ENCODE data around the gene PLA2G3. TPM values are rescaled to one million over a fixed set of nuclear protein-coding genes. Genes with fewer than 3 reads are reported as not detected.
"Not testable (repeated sequence)": the region's sequence is repeated elsewhere in the genome, so short reads cannot be mapped to it uniquely, and the experiment has no call there.

PLA2G3 gene
- polyA plus RNA-seq, 1 donor: not detected

- DNase-seq (ENCODE audit: low read depth): no peak
These were observed 15.4 kb downstream of the PLA2G3 start for GRCh38 chr22:31124811-31125465.

DNA sequence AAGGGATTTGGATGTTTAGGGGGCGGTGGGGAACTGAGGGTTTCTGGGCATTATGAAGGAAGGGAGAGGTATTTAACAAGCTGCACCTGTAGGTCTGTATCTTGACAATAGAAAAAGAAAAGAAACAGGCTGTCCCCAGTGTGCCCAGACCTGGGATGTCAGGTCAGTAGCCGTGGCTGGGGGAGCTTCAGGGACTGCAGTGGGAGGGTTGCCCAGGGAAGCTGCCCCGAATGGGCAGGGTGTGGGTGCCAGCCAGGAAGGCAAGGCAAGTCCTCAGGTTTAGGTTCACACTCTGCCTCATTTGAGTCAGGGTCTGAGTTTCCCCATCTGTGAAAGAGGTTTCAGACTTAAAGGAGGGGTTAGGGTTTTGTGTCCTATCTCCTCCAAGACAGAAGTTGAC, 16.0 kb downstream of the PLA2G3 start:
- no peak for DNase-seq (ENCODE audit: low read depth)

GRCh38 chr22:31123292-31123602, 17.1 kb downstream of the PLA2G3 start:
- DNase-seq (ENCODE audit: low read depth): no peak

- no peak for DNase-seq (ENCODE audit: low read depth)
These were observed 17.6 kb downstream of the PLA2G3 start, which contains the start of gene INPP5J for GRCh38 chr22:31122532-31123291. Gene INPP5J (plus strand): TSS chr22:31122966. CDS start chr22:31123015, 49 bp downstream.

DNA sequence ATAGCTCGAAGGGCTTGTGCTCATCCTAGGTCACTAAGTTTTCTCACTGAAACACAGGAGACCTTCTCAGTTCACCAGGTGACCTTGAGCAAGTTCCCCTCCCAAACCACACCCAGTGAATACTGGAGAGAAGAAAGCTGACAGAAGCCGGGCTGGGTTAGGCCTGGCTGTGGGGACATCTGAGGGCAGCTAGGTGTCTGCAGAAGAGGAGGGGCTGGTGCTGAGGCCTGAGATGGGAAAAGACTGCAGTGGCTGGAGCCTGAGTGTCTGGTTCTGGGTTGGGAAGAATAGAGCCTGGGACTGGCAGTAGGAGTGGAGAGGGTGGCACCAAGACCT, 18.1 kb downstream of the PLA2G3 start:
- no peak for DNase-seq (ENCODE audit: low read depth)

GRCh38 chr22:31121403-31121802, 18.9 kb downstream of the PLA2G3 start:
- no peak for DNase-seq (ENCODE audit: low read depth)

DNA sequence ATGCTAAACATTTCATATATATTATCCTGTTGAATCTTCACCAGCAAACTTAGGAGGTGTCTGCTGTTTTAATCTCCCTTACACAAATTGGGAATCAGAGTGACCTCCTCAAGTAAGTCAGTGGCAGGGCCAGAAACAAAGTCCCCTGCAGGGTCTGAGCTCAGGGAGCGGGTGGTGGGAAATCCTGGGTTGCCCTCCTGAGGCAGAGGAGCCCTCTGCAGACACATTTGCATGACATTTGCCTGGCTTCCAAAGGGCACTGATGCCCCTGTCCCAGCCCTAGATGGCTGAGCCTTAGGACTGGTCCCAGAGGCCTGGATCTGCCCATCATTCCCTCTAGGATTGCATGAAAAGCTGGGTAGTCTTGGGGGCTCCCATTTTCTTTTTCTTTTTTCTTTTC, 19.7 kb downstream of the PLA2G3 start:
- no peak for DNase-seq (ENCODE audit: low read depth)

GRCh38 chr22:31120230-31120629, 20.1 kb downstream of the PLA2G3 start:
- DNase-seq (ENCODE audit: low read depth): no peak

- DNase-seq (ENCODE audit: low read depth): no peak
These were observed 21.1 kb downstream of the PLA2G3 start for GRCh38 chr22:31119026-31119717.

DNA sequence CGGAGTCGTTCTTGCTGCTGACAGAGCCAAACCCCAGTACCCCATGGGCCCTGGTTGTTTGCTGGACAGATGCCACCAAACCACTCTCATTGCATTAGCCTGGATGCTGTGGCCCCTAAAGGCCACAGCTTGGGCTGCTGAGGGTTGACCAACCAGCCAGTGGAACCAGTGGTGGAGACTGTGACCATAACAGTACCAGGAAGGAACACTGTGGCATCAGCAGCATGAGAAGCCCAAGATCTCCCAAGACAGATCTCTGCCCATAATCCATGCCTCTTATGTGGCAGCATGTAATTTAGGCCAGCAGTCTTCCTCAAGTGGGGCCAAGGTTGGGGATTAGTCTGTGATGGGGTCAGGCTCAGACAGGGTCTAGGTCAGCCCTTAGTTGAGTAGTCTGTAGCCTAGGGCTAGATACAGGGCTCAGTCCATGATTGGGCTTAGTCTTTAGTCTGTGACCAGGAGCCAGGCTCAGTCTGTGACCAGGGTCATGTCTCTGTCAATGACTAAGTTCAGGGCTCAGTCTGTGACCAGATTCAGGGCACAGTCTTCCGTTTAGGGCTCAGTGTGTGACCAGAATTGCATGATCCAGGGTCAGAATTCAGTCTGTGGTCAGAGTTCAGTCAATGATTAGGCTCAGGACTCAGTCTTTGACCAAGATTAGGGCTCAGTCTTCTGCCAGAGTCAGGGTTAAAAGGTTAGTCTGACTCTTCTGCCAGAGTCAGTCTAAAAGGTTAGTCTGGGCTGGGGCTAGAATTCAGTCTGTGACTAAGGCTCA, 22.1 kb downstream of the PLA2G3 start:
- no peak for DNase-seq (ENCODE audit: low read depth)

- not testable (repeated sequence) for DNase-seq (ENCODE audit: low read depth)
These were observed 27.7 kb downstream of the PLA2G3 start for GRCh38 chr22:31112547-31113091.

DNA sequence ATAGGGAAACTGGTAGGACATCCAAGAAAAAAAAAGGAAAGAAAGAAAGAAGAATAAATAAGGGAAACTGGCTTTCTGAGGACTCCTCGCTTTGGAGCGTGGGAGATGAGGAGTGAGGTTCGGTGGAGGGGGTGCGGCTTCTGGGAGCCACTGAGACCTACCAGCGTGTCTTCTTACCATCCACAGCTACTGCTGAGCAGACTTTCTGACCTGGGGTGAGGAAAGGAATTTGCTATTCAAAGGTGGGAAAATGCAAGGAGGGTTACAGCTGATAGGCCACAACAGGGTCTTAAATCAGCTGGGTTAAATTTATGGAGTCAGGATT, 32.5 kb downstream of the PLA2G3 start:
- DNase-seq (ENCODE audit: low read depth): no peak

- DNase-seq (ENCODE audit: low read depth): peak; percentile 84
These were observed 33.0 kb downstream of the PLA2G3 start, which contains the start of gene SELENOM for GRCh38 chr22:31107178-31107893. Gene SELENOM (minus strand): TSS chr22:31107568. CDS start chr22:31107505, 63 bp downstream.

- no peak for DNase-seq (ENCODE audit: low read depth)
These were observed 33.6 kb downstream of the PLA2G3 start for GRCh38 chr22:31106731-31107177.

GRCh38 chr22:31106001-31106571, 34.2 kb downstream of the PLA2G3 start:
- no peak for DNase-seq (ENCODE audit: low read depth)

DNA sequence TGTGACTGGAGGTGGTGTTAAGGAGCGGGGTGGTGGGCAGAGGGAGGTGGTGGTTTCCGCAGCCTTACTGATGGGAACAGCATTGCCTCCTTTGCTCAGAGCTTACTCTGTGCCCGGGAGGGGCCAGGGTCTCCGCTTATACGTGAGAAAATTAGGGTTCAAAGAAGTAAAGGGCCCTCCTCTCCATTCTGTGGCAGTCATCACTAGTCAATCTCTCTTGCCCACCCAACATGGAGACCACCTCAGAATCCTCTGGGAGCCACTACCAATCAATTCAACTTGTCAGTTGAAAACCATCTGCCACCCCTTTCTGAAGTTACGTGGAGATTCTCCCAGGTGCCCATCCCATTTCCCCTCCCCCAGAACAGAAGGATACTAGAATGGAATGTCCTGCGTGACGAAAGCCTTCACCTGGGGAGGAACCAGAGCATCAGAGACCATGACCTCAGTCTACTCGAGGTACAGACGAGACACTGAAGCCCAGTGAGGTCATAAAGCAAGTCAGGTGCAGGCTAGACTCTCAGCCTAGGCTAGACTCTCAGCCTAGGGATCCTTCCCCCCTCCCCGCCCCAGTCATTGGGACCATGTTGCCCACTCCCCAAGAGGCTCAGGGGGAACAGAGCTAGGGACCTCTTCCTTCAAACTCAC, 34.9 kb downstream of the PLA2G3 start:
- no peak for DNase-seq (ENCODE audit: low read depth)

DNA sequence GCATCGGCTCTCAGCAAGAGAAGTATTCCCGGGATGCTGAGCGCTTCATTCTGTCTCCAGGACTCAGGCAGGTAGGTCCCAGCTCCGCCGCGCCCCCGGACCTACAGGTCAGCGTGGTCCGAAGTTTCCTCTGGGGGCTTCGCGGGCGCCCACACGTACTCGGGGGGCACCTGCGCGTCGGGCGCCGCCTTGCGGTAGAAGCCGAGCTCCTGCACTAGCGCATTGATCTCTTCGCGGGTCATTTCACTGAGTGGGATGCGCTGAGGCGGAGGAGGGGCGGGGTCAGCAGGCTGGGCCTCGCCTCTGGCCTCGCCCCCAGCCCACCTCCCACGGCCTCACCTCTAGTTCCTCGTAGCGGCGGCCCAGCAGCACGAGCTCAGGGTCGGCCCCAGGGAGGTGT, 35.4 kb downstream of the PLA2G3 start:
- DNase-seq (ENCODE audit: low read depth): no peak

- DNase-seq (ENCODE audit: low read depth): no peak
These were observed 36.2 kb downstream of the PLA2G3 start for GRCh38 chr22:31103899-31104694.

GRCh38 chr22:31103111-31103510, 37.2 kb downstream of the PLA2G3 start:
- no peak for DNase-seq (ENCODE audit: low read depth)
